ENCODE data around the gene EDN1.

DNA sequence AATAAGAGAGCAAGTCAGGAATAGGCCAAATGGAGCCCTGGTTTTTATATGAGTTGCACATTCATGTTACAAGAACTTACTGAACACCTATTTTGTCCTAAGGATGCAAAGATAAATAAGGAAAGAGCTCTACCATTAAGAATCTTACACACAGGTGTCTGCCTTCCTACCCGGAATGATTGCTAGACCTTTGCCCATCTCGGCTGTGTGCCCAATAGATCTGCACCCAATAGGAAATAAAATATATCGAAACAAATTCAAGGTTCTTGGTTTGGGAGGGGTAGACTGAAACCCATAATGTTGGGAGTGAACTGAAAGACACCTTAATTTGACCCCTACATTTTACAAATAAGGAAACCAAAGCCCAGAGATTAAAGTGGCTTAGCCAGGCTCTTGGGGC lies 48.9 kb downstream of the EDN1 start:
- TF ChIP-seq, protein P1, sequence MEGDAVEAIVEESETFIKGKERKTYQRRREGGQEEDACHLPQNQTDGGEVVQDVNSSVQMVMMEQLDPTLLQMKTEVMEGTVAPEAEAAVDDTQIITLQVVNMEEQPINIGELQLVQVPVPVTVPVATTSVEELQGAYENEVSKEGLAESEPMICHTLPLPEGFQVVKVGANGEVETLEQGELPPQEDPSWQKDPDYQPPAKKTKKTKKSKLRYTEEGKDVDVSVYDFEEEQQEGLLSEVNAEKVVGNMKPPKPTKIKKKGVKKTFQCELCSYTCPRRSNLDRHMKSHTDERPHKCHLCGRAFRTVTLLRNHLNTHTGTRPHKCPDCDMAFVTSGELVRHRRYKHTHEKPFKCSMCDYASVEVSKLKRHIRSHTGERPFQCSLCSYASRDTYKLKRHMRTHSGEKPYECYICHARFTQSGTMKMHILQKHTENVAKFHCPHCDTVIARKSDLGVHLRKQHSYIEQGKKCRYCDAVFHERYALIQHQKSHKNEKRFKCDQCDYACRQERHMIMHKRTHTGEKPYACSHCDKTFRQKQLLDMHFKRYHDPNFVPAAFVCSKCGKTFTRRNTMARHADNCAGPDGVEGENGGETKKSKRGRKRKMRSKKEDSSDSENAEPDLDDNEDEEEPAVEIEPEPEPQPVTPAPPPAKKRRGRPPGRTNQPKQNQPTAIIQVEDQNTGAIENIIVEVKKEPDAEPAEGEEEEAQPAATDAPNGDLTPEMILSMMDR (optimal IDR thresholded peaks at IDR 0.05 in 1 of 3, IDR thresholded peaks at IDR 0.05 in 1 of 3, conservative IDR thresholded peaks at IDR 0.05 in 1 of 3; ENCODE audit: extremely low read depth in 1 of 3, insufficient read depth in 2 of 3, low read length in 3 of 3), result no peak
- no peak for TF ChIP-seq EZH2 (IDR thresholded peaks at IDR 0.05; ENCODE audit: low read length)
